ENCODE measurements around the gene PPFIA2. TPM values are rescaled to one million over a fixed set of nuclear protein-coding genes. Genes with fewer than 3 reads are reported as not detected.

Gene PPFIA2
- polyA plus RNA-seq, 1 donor from 2014 or later: 65.3 TPM

DNA sequence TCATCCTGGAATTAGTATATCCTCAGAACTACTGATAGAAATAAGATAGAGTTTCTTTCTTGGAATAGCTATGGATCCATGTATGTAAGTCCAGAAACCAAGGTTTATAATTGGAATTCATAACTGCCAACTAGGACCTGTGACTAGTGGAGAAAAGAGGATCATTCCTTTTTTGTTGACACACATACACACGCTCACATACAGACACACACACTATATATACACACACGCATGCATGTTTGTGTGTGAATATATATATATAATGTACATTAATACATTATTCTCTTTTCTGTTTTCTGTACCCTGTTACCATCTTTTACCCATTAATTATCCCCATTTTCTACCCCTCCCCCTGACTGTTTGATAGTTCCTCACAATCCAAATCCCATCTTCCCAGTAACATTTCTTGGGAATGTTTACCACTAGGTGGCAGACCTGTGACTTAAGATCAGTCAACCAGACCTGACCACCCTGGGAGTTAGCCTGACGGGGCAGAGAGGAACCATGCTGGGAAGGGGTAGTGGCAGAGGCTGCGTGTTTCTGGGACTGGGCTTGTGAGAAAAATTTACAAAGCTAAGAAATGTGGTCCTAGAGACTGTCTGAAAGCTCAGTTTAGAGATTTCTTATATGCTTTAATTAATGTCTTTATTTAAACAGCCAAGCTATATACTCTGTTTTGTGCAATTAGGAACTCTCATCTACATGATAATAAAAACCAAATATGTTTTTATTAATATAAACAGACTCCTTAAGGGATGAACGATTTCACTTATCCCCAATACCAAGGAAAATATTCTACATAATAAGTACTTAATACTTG, 308.0 kb downstream of the PPFIA2 start:
- H3K27ac ChIP-seq (ENCODE audit: low read length): no peak overlapping the region
- H3K9me2 ChIP-seq (ENCODE audit: insufficient read depth, low read length): no peaks in the 10 kb centered on the region
- no peaks in the 10 kb centered on the region for H3K36me3 ChIP-seq (ENCODE audit: insufficient read depth, low read length)
- no peak overlapping the region for H3K4me2 ChIP-seq (ENCODE audit: low read length)
- H3K9ac ChIP-seq (ENCODE audit: low read length): no peak overlapping the region
- H2AFZ ChIP-seq (ENCODE audit: low read depth, low read length): no peak overlapping the region
- H4K20me1 ChIP-seq (ENCODE audit: insufficient read depth): no peaks in the 10 kb centered on the region
- no peaks in the 10 kb centered on the region for H3F3A ChIP-seq (ENCODE audit: insufficient read depth, low read length, poor library complexity, severe bottlenecking)
- no peaks in the 10 kb centered on the region for H3K27me3 ChIP-seq (ENCODE audit: insufficient read depth, low read depth, low read length)
- H3K9me3 ChIP-seq (ENCODE audit: low read length): no peaks in the 10 kb centered on the region
- TF ChIP-seq MXI1 (conservative IDR thresholded peaks at IDR 0.05; ENCODE audit: poor library complexity, severe bottlenecking): no peak
- TF ChIP-seq SMC3 (conservative IDR thresholded peaks at IDR 0.05; ENCODE audit: poor library complexity): peak; percentile 36
- TF ChIP-seq, protein P1, sequence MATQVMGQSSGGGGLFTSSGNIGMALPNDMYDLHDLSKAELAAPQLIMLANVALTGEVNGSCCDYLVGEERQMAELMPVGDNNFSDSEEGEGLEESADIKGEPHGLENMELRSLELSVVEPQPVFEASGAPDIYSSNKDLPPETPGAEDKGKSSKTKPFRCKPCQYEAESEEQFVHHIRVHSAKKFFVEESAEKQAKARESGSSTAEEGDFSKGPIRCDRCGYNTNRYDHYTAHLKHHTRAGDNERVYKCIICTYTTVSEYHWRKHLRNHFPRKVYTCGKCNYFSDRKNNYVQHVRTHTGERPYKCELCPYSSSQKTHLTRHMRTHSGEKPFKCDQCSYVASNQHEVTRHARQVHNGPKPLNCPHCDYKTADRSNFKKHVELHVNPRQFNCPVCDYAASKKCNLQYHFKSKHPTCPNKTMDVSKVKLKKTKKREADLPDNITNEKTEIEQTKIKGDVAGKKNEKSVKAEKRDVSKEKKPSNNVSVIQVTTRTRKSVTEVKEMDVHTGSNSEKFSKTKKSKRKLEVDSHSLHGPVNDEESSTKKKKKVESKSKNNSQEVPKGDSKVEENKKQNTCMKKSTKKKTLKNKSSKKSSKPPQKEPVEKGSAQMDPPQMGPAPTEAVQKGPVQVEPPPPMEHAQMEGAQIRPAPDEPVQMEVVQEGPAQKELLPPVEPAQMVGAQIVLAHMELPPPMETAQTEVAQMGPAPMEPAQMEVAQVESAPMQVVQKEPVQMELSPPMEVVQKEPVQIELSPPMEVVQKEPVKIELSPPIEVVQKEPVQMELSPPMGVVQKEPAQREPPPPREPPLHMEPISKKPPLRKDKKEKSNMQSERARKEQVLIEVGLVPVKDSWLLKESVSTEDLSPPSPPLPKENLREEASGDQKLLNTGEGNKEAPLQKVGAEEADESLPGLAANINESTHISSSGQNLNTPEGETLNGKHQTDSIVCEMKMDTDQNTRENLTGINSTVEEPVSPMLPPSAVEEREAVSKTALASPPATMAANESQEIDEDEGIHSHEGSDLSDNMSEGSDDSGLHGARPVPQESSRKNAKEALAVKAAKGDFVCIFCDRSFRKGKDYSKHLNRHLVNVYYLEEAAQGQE (IDR thresholded peaks at IDR 0.05; ENCODE audit: borderline replicate concordance): no peak
- TF ChIP-seq EZH2 (IDR thresholded peaks at IDR 0.05; ENCODE audit: borderline replicate concordance, insufficient read depth, low read length, poor library complexity, severe bottlenecking): no peak
- TF ChIP-seq TAF1 (IDR thresholded peaks at IDR 0.05; ENCODE audit: low read depth): no peak
- peak; percentile 37 for TF ChIP-seq RAD21 (conservative IDR thresholded peaks at IDR 0.05)
- TF ChIP-seq, protein P2, sequence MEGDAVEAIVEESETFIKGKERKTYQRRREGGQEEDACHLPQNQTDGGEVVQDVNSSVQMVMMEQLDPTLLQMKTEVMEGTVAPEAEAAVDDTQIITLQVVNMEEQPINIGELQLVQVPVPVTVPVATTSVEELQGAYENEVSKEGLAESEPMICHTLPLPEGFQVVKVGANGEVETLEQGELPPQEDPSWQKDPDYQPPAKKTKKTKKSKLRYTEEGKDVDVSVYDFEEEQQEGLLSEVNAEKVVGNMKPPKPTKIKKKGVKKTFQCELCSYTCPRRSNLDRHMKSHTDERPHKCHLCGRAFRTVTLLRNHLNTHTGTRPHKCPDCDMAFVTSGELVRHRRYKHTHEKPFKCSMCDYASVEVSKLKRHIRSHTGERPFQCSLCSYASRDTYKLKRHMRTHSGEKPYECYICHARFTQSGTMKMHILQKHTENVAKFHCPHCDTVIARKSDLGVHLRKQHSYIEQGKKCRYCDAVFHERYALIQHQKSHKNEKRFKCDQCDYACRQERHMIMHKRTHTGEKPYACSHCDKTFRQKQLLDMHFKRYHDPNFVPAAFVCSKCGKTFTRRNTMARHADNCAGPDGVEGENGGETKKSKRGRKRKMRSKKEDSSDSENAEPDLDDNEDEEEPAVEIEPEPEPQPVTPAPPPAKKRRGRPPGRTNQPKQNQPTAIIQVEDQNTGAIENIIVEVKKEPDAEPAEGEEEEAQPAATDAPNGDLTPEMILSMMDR (IDR thresholded peaks at IDR 0.05; ENCODE audit: poor library complexity, severe bottlenecking): peak; percentile 37
- H3K4me3 ChIP-seq (ENCODE audit: low read length): no peak overlapping the region
- H3K79me2 ChIP-seq (replicated peaks; ENCODE audit: insufficient read depth, low read length): no peaks in the 10 kb centered on the region

DNA sequence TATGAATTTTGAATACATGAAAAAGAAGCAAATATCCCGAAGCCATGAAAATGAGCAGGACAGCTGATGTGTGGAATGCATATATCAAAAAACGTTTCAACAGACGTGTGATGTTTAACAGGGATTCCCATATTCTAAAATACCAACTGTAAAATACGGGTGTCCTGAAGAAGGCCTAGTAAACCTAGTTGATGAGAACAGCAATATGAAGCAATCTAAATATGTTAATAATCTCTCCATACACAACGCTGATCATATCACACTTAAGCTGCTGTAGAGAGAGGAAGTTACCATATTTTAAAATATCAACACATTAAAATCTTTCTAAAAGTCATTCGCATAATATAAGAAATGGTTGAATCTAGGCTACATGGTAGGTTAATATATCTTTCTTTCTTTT, 317.5 kb downstream of the PPFIA2 start:
- Histone ChIP-seq H3K27me3 (ENCODE audit: insufficient read depth, low read depth, low read length) (no peaks in the 10 kb centered on the region), H3K9me3 (ENCODE audit: low read length) (no peaks in the 10 kb centered on the region), H3K4me2 (ENCODE audit: low read length) (no peak overlapping the region), H4K20me1 (ENCODE audit: insufficient read depth) (no peaks in the 10 kb centered on the region), H3K27ac (ENCODE audit: low read length) (no peak overlapping the region), H3K79me2 (replicated peaks; ENCODE audit: insufficient read depth, low read length) (no peaks in the 10 kb centered on the region), H3K9me2 (ENCODE audit: insufficient read depth, low read length) (no peaks in the 10 kb centered on the region), H3F3A (ENCODE audit: insufficient read depth, low read length, poor library complexity, severe bottlenecking) (no peaks in the 10 kb centered on the region), H3K9ac (ENCODE audit: low read length) (no peak overlapping the region), H3K4me3 (ENCODE audit: low read length) (no peak overlapping the region), H2AFZ (ENCODE audit: low read depth, low read length) (no peak overlapping the region), H3K36me3 (ENCODE audit: insufficient read depth, low read length) (no peaks in the 10 kb centered on the region)
- TF ChIP-seq MXI1 (conservative IDR thresholded peaks at IDR 0.05; ENCODE audit: poor library complexity, severe bottlenecking) (no peak), TAF1 (IDR thresholded peaks at IDR 0.05; ENCODE audit: low read depth) (no peak), SMC3 (conservative IDR thresholded peaks at IDR 0.05; ENCODE audit: poor library complexity) (no peak), EZH2 (IDR thresholded peaks at IDR 0.05; ENCODE audit: borderline replicate concordance, insufficient read depth, low read length, poor library complexity, severe bottlenecking) (no peak), POLR2AphosphoS5 (IDR thresholded peaks at IDR 0.05) (no peak), RAD21 (conservative IDR thresholded peaks at IDR 0.05) (no peak)
- TF ChIP-seq, protein P1 (IDR thresholded peaks at IDR 0.05; ENCODE audit: borderline replicate concordance): no peak

Data from neural cell (in vitro differentiated cells).